ENCODE measurements around the gene HDAC7.
"Not testable (repeated sequence)": the region's sequence is repeated elsewhere in the genome, so short reads cannot be mapped to it uniquely, and the experiment has no call there.

HDAC7 gene

DNA sequence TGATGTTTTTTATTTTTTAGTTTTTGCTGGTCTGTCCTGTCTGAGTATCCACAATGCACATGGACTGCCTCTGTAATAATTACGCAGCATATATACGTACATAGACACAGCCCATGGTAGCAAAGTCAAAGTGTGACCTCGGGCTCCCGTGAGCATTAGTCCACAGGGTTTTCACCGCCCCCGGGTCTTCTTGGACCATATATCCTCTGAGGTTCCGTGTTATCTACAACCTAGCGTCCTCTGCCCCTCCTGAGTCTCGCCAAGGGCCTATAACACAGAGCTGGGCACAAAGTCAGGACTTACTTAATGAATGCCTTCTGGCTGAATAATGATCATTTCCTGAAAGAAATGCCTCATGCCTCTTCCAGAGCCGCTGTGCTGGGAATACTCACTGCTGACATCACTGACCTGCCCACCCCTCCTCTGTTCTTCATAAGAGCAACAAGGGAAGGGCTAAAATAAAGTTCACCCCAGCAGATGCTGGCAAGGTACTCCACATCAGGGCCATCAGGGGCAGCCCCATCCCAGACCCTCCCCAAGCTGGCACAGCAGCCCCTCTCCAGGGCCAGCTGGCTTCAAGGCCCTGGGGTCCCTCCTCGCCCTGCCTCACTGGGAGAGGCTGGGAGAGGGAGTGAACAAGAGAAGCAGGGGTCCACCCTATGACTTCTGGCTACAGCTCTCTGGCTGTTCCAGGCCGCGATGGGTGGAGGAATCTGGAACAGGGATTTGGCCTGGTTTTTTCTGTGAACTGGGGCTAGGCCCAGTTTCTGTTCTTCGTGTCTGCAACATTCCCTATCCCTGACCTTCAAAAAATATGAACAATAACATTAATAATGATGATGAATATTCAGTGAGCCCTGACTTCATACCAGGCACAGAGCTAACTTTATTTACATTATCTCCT is 7.9 kb downstream of the HDAC7 start:
- peak; percentile 82 for DNase-seq

DNA sequence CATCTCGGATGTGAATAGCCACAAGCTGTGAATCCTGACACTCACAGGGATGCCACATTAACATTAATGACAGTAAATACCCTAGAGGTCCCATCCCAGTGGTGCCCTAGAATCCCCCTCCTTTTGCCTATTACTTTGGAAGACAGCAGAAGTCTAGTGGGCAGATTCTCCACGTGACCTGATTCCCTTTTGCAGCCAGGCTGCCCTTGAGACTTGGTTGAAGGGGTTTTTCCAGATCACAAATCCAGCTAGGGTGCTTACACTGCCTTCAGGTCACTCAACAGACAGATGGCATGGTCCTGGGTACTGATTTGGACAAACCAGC is 8.7 kb downstream of the HDAC7 start:
- no peak for DNase-seq

DNA sequence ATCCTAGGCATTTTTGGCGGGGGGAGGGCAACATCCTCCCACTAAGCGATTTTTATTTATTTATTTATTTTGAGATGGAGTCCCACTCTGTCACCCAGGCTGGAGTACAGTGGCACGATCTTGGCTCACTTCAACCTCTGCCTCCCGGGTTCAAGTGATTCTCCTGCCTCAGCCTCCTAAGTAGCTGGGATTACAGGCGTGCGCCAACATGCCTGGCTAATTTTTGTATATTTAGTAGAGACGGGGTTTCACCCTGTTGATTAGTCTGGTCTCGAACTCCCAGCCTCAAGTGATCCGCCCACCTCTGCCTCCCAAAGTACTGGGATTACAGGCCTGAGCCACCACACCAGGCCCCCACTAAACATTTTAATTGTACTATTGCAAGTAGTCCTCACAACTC is 10.2 kb downstream of the HDAC7 start:
- not testable (repeated sequence) for DNase-seq

DNA sequence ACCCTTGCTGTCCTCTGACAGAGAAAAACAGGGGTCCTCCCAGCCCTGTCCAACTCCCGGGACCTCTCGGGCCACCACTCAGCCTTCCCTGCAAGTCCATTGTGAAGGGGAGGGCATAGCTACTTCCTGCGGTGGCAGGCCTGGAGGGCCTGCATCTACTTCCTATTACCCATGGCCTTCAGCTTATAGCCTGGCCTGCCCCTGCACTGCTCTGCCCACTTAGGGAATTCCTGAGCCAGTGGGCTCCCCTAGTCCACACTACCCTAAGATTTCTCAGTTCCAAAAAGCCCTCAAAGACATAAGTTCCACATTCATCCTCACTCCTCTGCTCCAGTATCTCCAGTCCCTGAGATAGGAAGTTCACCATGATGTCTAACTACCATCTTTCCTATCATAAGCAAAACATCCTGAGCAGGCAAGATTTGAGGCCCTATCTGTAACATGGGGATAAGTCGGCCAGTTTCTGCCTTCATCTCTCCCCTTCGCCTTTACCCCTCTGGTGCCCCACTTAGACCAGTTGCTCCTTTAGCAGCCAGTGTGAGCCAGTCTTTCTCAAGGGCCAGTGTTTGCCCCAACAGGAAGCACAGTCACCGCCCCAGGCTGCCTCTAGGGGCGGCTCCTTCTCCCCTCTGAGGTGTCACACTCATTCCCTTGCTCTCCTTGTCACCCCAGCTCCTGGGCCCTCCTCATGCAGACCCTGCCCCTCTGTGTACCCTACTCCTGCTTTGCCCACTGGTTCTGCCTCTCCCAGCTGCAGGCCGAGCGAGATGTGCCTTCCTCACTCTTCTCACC is 10.9 kb downstream of the HDAC7 start:
- DNase-seq: no peak

DNA sequence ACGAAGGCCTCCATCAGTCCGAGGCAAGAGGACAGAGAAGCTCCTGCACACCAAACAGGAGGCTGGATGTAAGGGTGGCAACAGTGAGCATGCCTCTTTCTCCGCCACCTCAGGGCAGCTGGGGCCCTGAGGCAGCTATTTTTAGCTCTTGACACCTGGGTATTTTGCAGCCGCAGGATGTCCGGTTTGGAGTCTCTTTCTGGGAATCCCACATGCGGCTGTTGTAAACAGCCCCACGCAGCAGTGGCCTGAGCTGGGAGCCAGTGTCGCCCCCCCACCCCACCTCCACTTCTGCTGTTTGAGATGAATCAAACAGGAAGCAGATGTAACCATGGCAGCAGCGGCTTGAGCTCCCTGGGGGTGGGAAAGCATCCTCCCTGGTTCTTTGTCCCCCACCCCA is 11.7 kb downstream of the HDAC7 start:
- DNase-seq: peak; percentile 40

DNA sequence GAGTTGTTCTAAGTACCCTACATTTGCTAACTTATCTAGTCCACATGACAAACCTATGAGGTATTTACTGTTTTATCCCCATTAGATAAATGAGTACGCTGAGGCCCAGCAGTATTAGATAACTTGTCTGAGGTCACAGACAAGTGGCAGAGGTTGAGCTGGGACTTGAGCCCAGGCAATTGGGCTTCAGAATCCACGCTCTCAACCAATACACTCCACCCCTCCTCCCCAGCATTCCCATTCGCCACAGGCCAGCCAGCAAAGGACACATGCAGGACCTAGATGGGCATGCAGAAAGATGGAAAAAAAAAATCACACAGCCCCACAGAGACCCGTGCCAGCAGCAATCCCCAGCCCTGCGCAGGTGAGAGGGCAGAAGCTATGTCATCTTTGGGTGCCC is 12.4 kb downstream of the HDAC7 start:
- DNase-seq: no peak

DNA sequence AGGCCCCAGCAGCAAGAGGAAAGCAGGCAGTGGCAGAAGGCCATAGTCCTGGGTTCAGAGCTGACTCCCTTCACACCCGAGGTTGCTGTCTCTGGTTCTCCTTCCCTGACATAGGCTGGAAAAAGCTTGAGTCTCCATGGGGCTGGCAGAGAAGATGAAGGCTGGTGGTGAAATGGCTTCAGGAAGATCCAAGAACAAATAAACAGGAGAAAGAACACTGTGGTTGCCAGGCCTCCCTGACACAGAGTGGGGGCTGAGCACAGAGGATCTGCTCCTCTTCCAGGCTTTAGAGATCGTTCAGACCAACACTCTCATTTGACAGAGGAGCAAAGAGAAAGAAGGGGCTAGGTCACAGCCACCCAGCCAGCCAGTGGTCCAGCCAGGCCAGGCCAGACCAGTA is 14.3 kb downstream of the HDAC7 start:
- DNase-seq: no peak

DNA sequence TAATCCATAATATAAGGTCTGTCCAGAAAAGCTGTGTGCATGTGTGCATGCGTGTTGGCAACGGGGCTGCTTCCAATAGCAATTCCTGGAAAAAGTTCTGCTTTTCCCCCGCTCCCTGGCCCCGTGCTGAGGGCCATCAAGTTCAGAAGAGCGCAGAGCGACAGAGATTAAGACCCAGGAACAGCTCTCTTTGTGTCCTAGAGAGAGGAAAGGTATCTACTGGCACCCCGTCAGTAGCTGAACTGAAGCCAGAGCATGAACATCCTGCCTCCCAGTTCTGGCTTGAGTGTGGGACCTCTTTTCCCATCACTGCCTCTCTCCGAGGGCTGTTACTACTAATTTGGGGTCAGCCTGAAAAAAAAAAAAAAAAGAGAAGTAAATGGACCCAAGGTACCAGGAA is 15.5 kb downstream of the HDAC7 start:
- no peak for DNase-seq

DNA sequence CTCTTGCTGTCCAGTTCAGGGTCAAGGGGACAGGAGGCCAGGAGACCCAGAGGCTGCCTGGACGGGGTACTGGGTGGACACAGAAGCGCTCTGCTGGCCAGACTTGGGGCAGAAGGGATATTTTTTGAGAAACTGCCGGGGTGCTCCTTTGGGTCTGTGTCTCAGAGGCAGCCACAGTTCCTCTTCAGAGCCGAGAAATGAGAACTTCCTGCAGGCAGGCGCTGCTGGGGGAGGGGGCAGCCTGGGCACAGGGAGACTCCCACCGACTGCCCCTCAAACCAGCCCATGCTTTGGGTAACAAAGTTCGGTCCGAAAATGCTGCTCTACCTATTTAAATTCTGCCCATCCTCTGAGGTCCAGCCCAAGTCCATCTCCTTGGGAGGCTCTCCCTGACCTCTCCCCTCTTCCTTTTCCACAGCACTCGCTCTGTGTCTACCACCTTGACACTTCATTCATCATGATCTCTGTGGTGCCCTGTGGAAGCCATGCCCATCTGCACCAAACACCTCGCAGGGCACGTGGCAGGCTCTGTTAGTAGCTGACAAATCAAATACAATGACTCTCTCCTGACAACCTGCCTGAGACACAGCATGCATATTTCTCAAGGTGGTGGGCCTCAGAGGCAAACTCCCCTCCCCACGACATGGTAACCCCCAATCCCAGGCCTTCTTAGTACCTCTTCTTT is 16.4 kb downstream of the HDAC7 start:
- no peak for DNase-seq

DNA sequence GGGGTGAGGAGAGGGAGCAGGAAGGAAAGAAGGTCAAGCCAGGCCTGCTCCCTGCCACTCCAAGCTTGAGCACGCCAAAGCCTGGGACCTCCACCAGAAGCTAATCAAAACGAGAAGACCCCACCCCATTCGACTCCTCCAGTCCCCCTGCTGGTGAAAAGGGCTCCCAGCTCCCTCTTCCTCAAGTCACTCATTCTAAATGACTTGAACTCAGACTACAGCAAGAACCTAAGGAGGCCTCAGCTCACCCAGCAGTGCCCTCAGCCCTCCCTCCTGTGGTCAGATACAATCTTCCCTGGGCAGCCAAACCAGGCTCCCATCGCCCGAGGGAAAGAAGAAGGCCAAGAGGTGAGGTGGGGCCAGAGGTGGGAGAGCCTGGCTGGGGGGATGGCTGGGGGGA is 17.4 kb downstream of the HDAC7 start:
- no peak for DNase-seq

DNA sequence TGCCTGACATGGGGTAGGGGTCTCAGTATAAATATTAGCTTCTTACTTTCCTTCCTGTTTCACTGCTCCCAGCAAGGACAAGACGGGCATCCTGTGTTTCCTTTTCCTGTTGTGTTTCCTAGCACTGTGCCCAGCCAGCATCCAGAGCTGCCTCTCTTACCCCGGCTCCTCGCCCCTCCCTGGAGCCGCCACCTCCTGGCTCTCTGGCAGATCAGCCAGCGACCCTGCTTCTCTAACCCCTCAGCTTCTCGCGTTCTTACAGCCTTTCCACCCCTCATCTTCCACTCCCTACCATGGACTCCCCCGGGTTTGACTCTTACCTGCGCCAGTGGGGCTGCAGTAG is 17.8 kb downstream of the HDAC7 start:
- DNase-seq: no peak

DNA sequence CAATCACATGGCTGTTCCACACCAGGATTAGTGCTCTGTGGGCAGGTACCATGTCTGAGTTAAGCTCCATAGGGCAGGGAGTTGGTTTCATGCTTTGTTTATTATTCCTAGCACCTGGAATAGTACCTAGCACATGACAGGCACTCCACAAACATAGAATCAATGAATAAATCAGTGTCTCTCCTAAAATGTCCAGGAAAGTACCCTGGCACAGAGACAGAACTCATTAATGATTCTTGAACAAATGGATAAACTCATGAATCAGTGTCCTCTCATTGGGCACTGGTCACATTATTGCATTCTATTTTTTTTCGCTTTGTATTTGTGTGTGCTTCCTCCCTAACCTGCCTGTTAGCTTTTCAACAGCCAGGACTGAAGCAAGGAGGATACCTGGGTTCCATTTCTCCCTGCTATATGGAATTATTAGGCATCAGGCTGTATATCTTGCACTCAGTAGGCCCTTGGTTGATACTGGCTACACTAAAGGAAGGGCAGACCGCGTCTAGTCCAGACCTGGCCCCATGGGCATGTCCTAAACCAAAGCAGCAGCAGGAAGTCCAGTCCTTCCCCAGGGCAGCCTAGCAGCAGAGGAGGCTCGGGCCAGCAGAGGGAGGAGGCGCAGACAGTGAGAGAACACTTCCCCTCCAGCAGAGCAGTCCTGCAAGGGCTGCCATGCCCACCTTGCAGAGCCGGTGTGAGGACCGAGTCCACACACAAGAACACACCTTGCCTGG is 18.4 kb downstream of the HDAC7 start:
- no peak for DNase-seq

DNA sequence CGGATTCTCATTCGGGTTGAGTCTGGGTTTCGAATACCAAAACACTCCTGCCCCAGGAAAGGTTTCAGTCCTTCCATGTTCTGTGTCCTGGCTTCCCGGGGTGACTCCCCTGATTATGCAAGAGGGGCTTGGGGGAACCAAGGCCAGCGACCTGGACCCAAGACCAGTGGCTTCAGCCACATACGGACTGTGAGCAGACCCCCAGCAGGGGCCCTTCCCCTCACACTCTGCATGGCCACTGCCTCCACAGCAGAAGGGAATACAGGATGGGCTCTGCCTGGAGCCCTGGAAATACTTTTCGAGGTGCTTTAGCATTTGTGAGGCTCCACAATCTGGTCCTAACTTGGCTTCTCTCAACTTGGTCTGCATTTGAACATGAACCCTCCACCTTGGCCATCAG is 19.1 kb downstream of the HDAC7 start:
- no peak for DNase-seq

DNA sequence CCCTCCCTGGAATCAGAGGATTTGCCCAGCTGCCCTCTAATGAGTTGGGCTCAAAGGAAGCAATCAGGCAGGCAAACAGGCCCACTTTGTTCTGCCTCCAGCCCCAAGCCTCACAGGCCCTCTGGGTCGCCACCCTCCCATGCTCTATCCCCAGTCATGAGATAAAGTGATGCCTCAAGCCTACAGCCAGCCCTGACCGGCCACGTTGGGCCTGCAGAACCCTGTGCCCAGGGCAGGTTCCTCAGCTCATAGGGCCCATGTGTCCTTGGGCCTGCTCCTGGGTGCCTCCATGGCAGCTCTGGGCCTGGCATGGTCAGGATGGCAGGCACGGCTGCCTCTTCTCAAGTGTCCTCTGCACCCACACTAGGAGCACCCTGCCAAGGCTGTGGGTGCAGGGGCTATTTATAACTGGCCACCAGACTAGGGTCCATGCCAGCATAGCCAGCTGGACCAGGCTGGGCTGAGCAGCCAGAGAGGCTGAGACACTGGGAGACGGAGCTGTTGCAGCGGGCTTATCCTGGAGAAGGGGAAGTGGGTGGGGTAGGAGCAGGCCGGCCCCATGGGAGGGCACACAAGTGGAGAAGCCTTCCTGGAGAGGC is 20.2 kb downstream of the HDAC7 start:
- no peak for DNase-seq

DNA sequence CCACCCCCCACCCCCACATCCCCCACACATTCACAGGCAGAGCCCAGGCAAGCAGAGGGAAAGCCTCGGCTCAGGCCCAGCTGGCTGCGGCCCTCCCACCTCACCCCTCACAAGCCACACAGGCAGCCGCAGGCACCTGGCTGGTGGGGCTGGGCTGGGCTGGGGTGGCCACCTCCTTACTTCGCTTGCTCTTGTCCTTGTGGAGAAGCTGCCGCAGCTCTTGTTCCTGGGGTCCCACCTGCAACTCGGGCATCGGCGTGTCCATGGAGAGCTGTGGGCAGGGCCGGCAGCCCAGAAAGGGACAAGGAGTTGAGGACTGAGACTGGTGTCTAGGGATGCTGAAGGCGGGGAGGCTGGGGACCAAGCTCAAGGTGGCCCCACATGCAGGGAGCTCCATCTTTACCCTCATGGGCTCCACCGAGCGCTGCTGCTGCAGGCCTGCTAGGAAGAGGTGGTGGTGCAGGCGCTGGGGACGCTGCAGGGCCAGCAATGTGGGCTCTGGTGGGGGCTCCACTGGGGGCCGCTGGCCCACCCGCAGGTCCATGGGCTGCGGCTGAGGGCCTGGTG is 21.2 kb downstream of the HDAC7 start:
- no peak for DNase-seq

DNA sequence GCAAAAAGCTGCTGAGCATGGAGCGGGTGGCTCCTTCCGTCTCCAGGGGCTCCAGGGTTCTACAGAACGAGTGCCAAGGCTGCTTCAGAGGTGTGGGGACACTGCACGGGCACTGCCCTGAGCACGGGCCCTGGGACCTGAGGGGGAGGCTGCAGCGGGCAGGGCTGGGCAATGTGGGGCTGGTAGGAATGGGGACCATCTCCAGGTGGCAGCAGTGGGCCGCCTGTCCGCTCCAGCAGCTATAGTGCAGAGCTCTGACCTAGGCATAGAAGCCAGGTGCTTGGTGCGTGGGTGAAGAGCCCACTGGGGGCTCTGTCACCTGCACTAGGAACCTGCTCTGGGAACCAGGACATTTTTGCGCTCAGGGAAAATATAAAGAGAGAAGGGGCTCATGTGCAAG is 22.3 kb downstream of the HDAC7 start:
- DNase-seq: no peak

DNA sequence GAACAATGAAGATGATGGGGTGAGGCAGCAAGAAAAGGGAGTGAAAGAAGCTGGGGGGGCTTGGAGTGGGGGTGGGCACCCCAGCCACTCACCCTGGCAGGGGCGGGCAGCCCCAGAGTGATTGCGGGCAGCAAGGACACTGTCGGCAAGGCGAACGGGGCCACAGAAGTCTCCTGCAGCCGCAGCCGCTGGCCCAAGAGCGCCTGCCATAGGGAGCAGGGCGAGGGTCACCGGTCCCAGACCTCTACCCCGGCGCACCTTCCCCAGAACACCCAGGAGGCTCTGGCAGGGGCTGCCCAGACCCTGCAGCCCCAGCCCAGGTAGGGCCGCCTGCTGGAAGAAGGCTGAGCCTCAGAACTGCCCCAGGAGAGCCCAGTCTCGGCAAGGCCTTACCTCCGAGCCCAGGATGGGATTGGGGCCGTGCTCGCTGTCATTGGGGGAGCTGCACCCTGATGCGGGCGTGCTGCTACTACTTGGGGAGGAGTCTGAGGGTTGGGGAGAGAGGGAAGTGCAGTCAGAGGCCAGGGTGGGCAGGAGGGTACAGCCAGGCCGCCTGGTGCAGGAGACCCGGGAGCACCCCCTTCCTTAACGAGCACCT is 23.8 kb downstream of the HDAC7 start:
- no peak for DNase-seq

DNA sequence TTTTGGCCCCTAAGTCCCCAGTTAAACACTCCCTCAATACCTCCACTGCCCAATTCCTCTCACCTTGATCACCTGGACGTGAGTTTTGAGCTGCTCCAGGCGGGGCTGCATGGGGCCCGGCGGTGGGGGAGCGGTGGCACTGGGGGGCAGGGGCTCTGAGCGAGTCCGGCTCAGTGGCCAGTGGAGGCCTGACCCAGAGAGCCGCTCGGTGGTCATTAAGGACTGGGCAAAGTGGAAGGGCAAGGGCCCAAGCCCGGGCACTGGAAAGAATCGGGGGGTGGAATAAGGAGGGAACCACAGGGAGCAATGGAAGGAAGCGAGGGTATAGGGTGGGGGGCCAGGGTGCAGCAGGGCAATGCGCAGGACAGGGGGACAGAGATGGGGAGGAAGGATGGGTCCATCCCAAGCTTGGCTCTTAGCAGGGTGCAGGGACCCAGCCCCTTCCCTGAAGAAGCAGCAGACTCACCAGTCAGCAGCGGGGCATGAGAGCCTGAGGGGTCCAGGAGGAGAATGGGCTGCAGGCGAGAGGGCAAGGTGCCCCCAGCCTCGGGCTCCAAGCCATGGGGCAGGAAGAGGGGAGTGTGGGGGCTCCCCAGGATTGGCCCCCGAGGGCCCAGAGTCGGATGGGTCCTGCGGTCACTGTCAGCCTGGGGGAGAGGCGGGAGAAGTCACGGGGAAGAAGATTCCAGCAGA is 24.4 kb downstream of the HDAC7 start:
- DNase-seq: no peak

DNA sequence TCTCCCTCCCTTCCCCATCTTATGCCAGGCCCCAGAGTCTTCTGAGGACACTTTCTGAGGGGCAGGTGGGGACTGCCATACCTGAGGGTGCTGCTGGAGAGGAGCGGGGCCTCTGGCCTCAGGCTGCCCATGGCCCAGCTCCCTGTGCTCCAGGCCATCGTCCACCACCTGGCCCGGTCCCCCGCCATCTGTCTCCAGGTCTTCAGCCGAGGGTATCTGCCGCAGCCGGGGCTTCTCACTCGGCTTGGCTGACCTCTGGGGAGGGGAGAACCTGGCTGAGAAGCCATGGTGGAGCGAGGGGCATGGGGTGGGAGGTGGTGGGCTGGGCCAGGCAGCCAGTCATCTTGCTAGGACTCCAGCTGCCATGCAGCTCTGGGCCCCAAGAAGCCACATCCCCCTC is 25.0 kb downstream of the HDAC7 start:
- no peak for DNase-seq

DNA sequence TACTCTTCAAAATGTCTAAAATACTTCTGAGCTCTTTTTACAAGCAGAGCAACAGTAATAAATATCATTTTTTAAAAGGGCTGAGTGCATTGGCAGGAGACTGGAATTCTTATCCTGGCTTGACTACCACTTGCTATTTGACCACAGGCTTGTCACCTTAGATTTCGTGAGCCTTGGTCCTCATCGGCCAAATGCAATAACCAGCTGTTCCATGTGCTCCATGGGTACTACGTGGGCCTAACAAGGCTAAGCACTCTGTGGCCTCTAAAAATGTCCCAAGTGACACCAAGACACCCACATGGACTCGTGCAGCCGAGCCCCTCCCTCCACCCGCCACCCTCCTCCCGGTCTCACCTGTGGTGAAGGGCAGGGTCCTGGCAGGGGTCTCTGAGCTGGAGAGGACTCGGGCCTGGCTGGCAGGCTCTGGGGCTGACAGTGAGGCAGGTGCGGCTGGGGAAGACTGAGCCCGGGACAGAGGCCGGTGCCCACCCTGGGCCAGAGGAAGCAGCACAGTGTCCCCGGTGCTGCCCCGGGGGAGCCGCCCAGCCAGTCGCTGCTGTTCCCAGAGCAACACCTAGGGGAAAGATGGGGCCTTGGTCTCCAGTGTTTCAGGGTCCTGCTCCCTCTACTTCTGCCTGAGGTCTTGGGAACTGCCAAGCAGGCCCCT is 26.6 kb downstream of the HDAC7 start:
- DNase-seq: no peak

DNA sequence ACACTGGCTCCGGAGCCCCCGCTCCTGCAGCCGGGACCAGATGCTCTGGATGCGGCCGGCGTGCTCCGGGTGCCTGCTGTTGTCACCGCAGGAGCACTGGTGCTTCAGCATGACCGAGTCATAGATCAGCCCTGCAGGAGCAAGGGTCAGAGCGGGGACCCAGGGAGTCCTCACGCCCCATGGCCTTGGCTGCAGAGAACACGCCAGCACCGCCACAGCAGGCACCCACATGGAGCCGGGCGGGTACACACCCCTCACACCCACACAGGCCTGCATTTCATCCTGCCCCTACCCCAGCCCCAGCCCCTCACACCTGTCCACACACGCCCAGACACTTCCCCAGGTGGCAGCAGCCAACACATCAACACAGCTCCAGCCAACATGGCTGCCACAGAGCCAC is 27.8 kb downstream of the HDAC7 start:
- no peak for DNase-seq

Measured in fibroblast of skin of right quadriceps (primary cell).